HEK293 (cell line): ENCODE data around the gene ZNF83.

Source experiments
- BCL11A ChIP-seq: fragments of 450-650 bp; formaldehyde crosslinking; IDR thresholded peaks from 2 replicates; pipeline ENCODE4 v1.5.1; 2016; ENCODE audit warnings: low read depth, missing biosample characterization, missing genetic modification characterization
- YY1 ChIP-seq: fragments of 450-650 bp; formaldehyde crosslinking; IDR thresholded peaks from 2 replicates; pipeline ENCODE4 v1.5.1; 2018; ENCODE audit warnings: missing biosample characterization, missing genetic modification characterization
- TF ChIP-seq, protein P1 (sequence below): fragments of 450-650 bp; formaldehyde crosslinking; IDR thresholded peaks from 2 replicates; pipeline ENCODE4 v1.5.1; 2016; ENCODE audit warnings: missing biosample characterization, missing genetic modification characterization
- TF ChIP-seq, protein P2 (sequence below): fragments of 450-650 bp; formaldehyde crosslinking; IDR thresholded peaks from 2 replicates; pipeline ENCODE4 v1.5.1; 2016; ENCODE audit warnings: missing biosample characterization, missing genetic modification characterization
- TF ChIP-seq, protein P3 (sequence below): sonication (generic); formaldehyde crosslinking; IDR thresholded peaks from 2 replicates; pipeline ENCODE4 v1.8.1; 2022; ENCODE audit warnings: mild to moderate bottlenecking, moderate library complexity, missing genetic modification reagents

DNA sequence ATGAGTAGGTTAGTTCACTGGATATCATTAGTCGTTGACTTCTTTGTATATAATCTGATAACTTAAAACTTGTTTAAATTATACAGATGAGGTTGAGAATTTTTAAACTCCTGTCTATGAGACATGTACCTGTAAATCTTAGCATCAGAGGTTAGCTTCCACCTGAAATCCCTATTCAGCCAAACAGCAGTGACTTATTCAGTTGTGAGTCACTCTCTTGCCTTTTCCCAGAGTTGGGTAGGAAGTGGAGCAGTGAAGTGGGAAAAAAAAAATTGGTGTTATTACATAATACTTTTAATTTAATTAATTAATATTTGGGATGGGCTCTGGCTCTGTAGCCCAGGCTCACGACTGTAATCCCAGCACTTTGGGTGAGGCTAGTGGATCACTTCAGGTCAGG, 35.2 kb downstream of the ZNF83 start:
- TF ChIP-seq, protein P1, sequence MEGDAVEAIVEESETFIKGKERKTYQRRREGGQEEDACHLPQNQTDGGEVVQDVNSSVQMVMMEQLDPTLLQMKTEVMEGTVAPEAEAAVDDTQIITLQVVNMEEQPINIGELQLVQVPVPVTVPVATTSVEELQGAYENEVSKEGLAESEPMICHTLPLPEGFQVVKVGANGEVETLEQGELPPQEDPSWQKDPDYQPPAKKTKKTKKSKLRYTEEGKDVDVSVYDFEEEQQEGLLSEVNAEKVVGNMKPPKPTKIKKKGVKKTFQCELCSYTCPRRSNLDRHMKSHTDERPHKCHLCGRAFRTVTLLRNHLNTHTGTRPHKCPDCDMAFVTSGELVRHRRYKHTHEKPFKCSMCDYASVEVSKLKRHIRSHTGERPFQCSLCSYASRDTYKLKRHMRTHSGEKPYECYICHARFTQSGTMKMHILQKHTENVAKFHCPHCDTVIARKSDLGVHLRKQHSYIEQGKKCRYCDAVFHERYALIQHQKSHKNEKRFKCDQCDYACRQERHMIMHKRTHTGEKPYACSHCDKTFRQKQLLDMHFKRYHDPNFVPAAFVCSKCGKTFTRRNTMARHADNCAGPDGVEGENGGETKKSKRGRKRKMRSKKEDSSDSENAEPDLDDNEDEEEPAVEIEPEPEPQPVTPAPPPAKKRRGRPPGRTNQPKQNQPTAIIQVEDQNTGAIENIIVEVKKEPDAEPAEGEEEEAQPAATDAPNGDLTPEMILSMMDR, result no peak
- TF ChIP-seq YY1 (tag by site-specific recombination) (no peak), BCL11A (tag by site-specific recombination) (no peak)
- TF ChIP-seq, protein P2, sequence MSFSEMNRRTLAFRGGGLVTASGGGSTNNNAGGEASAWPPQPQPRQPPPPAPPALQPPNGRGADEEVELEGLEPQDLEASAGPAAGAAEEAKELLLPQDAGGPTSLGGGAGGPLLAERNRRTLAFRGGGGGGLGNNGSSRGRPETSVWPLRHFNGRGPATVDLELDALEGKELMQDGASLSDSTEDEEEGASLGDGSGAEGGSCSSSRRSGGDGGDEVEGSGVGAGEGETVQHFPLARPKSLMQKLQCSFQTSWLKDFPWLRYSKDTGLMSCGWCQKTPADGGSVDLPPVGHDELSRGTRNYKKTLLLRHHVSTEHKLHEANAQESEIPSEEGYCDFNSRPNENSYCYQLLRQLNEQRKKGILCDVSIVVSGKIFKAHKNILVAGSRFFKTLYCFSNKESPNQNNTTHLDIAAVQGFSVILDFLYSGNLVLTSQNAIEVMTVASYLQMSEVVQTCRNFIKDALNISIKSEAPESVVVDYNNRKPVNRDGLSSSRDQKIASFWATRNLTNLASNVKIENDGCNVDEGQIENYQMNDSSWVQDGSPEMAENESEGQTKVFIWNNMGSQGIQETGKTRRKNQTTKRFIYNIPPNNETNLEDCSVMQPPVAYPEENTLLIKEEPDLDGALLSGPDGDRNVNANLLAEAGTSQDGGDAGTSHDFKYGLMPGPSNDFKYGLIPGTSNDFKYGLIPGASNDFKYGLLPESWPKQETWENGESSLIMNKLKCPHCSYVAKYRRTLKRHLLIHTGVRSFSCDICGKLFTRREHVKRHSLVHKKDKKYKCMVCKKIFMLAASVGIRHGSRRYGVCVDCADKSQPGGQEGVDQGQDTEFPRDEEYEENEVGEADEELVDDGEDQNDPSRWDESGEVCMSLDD (tag by site-specific recombination), result no peak
- TF ChIP-seq, protein P3, sequence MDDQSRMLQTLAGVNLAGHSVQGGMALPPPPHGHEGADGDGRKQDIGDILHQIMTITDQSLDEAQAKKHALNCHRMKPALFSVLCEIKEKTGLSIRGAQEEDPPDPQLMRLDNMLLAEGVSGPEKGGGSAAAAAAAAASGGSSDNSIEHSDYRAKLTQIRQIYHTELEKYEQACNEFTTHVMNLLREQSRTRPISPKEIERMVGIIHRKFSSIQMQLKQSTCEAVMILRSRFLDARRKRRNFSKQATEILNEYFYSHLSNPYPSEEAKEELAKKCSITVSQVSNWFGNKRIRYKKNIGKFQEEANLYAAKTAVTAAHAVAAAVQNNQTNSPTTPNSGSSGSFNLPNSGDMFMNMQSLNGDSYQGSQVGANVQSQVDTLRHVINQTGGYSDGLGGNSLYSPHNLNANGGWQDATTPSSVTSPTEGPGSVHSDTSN (CRISPR knock-in tag), result no peak
